Keratinocyte (primary cell): ENCODE data around the gene LHPP. TPM values are rescaled to one million over a fixed set of nuclear protein-coding genes. Genes with fewer than 3 reads are reported as not detected.

ENCODE experiments used
- DNase-seq: peaks from one replicate; pipeline ENCODE4 v3.0.0-alpha.2; 2011; ENCODE audit warnings: low read depth, missing footprints, low spot score
- FAIRE-seq: peaks from 2 replicates; lab custom pipeline; 2011; peaks lifted over from hg19 to GRCh38; lab: Jason Lieb, UNC
- H2AFZ ChIP-seq: 2 replicates; pipeline ENCODE4 v1.6.0; 2012; ENCODE audit warnings: low read length, control low read depth, inconsistent platforms; ENCODE audit not compliant: control insufficient read depth
- H3K27ac ChIP-seq: 2 replicates; pipeline ENCODE4 v1.5.1; 2011; ENCODE audit warnings: low read length; ENCODE audit not compliant: control insufficient read depth, insufficient read depth
- H3K27me3 ChIP-seq: 3 replicates; pipeline ENCODE4 v1.6.0; 2011; ENCODE audit warnings: low read length; ENCODE audit not compliant: control insufficient read depth, insufficient read depth; ENCODE audit errors: extremely low read depth
- H3K36me3 ChIP-seq, 2 experiments: 2 replicates in 1 of 2; 3 replicates in 1 of 2; pipeline ENCODE4 v1.5.1; 2011; ENCODE audit warnings: low read length in 2 of 2, mild to moderate bottlenecking in 1 of 2; ENCODE audit not compliant: control insufficient read depth in 2 of 2, insufficient read depth in 2 of 2; ENCODE audit errors: extremely low read depth in 1 of 2
- H3K4me1 ChIP-seq: 3 replicates; pipeline ENCODE4 v1.5.1; 2011; ENCODE audit warnings: low read length; ENCODE audit not compliant: control insufficient read depth, insufficient read depth; ENCODE audit errors: extremely low read depth
- H3K4me2 ChIP-seq: 3 replicates; pipeline ENCODE4 v1.6.0; 2011; ENCODE audit warnings: low read depth, low read length; ENCODE audit not compliant: control insufficient read depth, insufficient read depth; ENCODE audit errors: extremely low read depth
- H3K4me3 ChIP-seq, 3 experiments: fragments of 200-600 bp in 1 of 3; sonication (generic) in 1 of 3; 2 replicates in 2 of 3; 3 replicates in 1 of 3; pipeline ENCODE4 v1.5.1; 2011 to 2016; ENCODE audit warnings: low read length in 3 of 3, mild to moderate bottlenecking in 3 of 3, control low read depth in 2 of 3, inconsistent platforms in 1 of 3, low read depth in 1 of 3, mixed read lengths in 1 of 3, mixed run types in 1 of 3, moderate library complexity in 1 of 3; ENCODE audit not compliant: control insufficient read depth in 2 of 3, insufficient read depth in 2 of 3; ENCODE audit errors: extremely low read depth in 1 of 3
- H3K79me2 ChIP-seq: 2 replicates; pipeline ENCODE4 v1.6.0; 2012; ENCODE audit warnings: low read length; ENCODE audit not compliant: control insufficient read depth, insufficient read depth
- H3K9ac ChIP-seq: 3 replicates; pipeline ENCODE4 v1.6.0; 2011; ENCODE audit warnings: low read length; ENCODE audit not compliant: control insufficient read depth, insufficient read depth; ENCODE audit errors: extremely low read depth
- H3K9me1 ChIP-seq: 3 replicates; pipeline ENCODE4 v1.6.0; 2011; ENCODE audit warnings: low read length; ENCODE audit not compliant: control insufficient read depth, insufficient read depth; ENCODE audit errors: extremely low read depth
- H3K9me3 ChIP-seq: 2 replicates; pipeline ENCODE4 v1.5.1; 2012; ENCODE audit warnings: low read depth, low read length; ENCODE audit not compliant: control insufficient read depth
- H4K20me1 ChIP-seq: 3 replicates; pipeline ENCODE4 v1.6.0; 2011; ENCODE audit warnings: low read length; ENCODE audit not compliant: control insufficient read depth, insufficient read depth; ENCODE audit errors: extremely low read depth
- EZH2 ChIP-seq: IDR thresholded peaks from one replicate; pipeline ENCODE4 v1.6.1; 2012; ENCODE audit warnings: inconsistent platforms, mild to moderate bottlenecking, low read length, moderate library complexity
- dilution Hi-C: fragments of 300-500 bp; cut with MboI; formaldehyde crosslinking; loops from one replicate; pipeline ENCODE4 v1.7.0; 2020; ENCODE audit warnings: low sequenced_read_pairs; ENCODE audit not compliant: extremely low pct_ligation_motif_present
- polyA plus RNA-seq, 5 experiments: library from polyadenylated mRNA; depleted of rRNA in 3 of 5; stranded (reverse) in 3 of 5; stranded (forward) in 1 of 5; unstranded in 1 of 5; fragments of >200 nt; gene quantifications; 1 replicate in 1 of 5; 2 replicates in 3 of 5; 3 replicates in 1 of 5; pipeline versions ENCODE4 v1.2.1 to v1.2.3, GENCODE V29; 2011 to 2012; ENCODE audit warnings: missing spikeins in 2 of 5, low read depth in 1 of 5, low replicate concordance in 1 of 5
- TF ChIP-seq, protein P1 (sequence below), 3 experiments: IDR thresholded peaks in 1 of 3; conservative IDR thresholded peaks in 1 of 3; optimal IDR thresholded peaks in 1 of 3; 2 replicates in 2 of 3; 3 replicates in 1 of 3; pipeline versions ENCODE3 to v1.5.1; 2011; ENCODE audit warnings: low read length in 3 of 3, mild to moderate bottlenecking in 3 of 3, moderate library complexity in 2 of 3, control low read depth in 1 of 3, inconsistent platforms in 1 of 3; ENCODE audit not compliant: insufficient read depth in 2 of 3; ENCODE audit errors: extremely low read depth in 1 of 3

Gene LHPP
- polyA plus RNA-seq, 1 donor (not counting 4 experiments of a cell fraction or from before 2014, with no cell fraction given), result 13.1 TPM

DNA sequence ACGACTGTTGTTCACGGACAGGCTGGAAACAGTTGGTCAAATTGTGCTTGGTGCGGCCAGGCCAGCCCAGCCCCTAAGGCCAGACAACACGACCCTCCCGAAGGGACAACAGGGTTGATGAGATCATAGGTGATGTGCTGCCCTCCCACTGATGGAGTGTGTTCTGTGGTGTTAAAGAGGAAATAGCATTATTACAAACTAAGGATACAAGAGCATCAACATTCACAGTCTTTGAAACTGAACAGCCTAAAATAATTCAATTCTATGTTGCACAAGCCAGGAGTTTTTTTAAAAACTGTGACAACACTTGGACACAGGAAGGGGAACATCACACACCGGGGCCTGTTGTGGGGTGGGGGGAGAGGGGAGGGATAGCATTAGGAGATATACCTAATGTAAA, 194.9 kb downstream of the LHPP start:
- peaks cover 2 to 7% of the 10 kb centered on the region in 2 experiments for H3K36me3 ChIP-seq
- no peak overlapping the region for H3K9ac ChIP-seq
- peaks cover 27% of the 10 kb centered on the region for H3K4me1 ChIP-seq
- H3K4me3 ChIP-seq, result no peak overlapping the region
- H3K9me3 ChIP-seq, result no peaks in the 10 kb centered on the region
- H3K9me1 ChIP-seq, result no peaks in the 10 kb centered on the region
- FAIRE-seq (no peak), DNase-seq (no peak)
- H3K79me2 ChIP-seq, result peaks cover 17% of the 10 kb centered on the region
- H3K27ac ChIP-seq, result no peak overlapping the region
- no peak overlapping the region for H2AFZ ChIP-seq
- no peak overlapping the region for H3K4me2 ChIP-seq
- dilution Hi-C loops, result no loop called here
- H3K27me3 ChIP-seq, result no peaks in the 10 kb centered on the region
- no peaks in the 10 kb centered on the region for H4K20me1 ChIP-seq
- TF ChIP-seq, protein P1, sequence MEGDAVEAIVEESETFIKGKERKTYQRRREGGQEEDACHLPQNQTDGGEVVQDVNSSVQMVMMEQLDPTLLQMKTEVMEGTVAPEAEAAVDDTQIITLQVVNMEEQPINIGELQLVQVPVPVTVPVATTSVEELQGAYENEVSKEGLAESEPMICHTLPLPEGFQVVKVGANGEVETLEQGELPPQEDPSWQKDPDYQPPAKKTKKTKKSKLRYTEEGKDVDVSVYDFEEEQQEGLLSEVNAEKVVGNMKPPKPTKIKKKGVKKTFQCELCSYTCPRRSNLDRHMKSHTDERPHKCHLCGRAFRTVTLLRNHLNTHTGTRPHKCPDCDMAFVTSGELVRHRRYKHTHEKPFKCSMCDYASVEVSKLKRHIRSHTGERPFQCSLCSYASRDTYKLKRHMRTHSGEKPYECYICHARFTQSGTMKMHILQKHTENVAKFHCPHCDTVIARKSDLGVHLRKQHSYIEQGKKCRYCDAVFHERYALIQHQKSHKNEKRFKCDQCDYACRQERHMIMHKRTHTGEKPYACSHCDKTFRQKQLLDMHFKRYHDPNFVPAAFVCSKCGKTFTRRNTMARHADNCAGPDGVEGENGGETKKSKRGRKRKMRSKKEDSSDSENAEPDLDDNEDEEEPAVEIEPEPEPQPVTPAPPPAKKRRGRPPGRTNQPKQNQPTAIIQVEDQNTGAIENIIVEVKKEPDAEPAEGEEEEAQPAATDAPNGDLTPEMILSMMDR (optimal IDR thresholded peaks at IDR 0.05 in 1 of 3, IDR thresholded peaks at IDR 0.05 in 1 of 3, conservative IDR thresholded peaks at IDR 0.05 in 1 of 3; ENCODE audit: extremely low read depth in 1 of 3, insufficient read depth in 2 of 3, low read length in 3 of 3), result no peak
- no peak for TF ChIP-seq EZH2

DNA sequence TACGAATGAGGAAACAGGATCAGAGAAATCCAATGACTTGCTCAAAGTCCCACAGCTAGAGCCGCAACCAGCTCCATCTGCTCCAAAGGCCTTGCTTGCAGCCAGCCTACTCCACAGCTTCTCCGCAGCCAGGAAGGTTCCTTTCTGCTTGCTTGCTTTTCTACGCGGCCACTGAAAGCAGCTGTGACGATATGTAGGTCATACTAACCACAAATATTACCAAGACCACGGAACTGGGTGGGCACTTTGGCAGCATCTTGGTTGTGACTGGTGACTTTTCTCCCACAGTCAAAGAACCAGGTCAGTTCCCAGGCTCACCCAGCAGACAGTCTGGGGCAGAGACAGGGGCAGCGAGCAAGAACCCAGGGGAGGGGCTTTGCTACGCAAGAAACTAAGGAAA, 196.2 kb downstream of the LHPP start:
- TF ChIP-seq EZH2, result no peak
- TF ChIP-seq, protein P1 (optimal IDR thresholded peaks at IDR 0.05 in 1 of 3, IDR thresholded peaks at IDR 0.05 in 1 of 3, conservative IDR thresholded peaks at IDR 0.05 in 1 of 3; ENCODE audit: extremely low read depth in 1 of 3, insufficient read depth in 2 of 3, low read length in 3 of 3), result no peak

More for the DNA sequence above, 196.2 kb downstream of the LHPP start:
- no peak overlapping the region for H3K4me3 ChIP-seq
- H3K36me3 ChIP-seq, result peaks cover 1 to 3% of the 10 kb centered on the region in 2 experiments
- H3K9me1 ChIP-seq, result no peaks in the 10 kb centered on the region
- H3K4me2 ChIP-seq, result no peak overlapping the region
- peaks cover 11% of the 10 kb centered on the region for H3K79me2 ChIP-seq
- no peak for DNase-seq
- no peaks in the 10 kb centered on the region for H4K20me1 ChIP-seq
- H3K9me3 ChIP-seq, result no peaks in the 10 kb centered on the region
- H2AFZ ChIP-seq, result no peak overlapping the region
- no peak for FAIRE-seq
- no peaks in the 10 kb centered on the region for H3K27me3 ChIP-seq
- H3K9ac ChIP-seq, result no peak overlapping the region
- H3K4me1 ChIP-seq, result peaks cover 27% of the 10 kb centered on the region
- dilution Hi-C loops, result no loop called here
- H3K27ac ChIP-seq, result no peak overlapping the region
